Measurements from ENCODE around the gene ITGAL. TPM values are rescaled to one million over a fixed set of nuclear protein-coding genes. Genes with fewer than 3 reads are reported as not detected.
A peak's percentile ranks its signal among the peaks of the same experiment; 100 is the strongest.
"Not testable (repeated sequence)": the region's sequence is repeated elsewhere in the genome, so short reads cannot be mapped to it uniquely, and the experiment has no call there.

The ITGAL gene
- total RNA-seq, 4 donors from 2014 or later = 1.5 to 20.2 (median 6.3) TPM

DNA sequence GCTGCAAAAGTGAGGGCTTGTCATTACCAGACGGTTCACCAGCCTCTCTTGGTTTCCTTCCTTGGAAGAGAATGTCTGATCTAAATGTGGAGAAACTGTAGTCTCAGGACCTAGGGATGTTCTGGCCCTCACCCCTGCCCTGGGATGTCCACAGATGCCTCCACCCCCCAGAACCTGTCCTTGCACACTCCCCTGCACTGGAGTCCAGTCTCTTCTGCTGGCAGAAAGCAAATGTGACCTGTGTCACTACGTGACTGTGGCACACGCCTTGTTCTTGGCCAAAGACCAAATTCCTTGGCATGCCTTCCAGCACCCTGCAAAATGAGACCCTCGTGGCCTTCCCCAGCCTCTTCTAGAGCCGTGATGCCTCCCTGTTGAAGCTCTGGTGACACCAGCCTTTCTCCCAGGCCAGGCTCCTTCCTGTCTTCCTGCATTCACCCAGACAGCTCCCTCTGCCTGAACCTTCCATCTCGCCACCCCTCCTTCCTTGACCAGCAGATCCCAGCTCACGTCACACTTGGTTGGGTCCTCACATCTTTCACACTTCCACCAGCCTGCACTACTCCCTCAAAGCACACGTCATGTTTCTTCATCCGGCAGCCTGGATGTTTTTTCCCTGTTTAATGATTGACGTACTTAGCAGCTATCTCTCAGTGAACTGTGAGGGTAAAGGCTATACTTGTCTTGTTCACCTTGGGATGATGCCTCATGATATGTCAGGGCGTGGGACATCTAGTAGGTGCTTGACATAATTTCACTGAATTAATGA lies 49.5 kb downstream of the ITGAL start:
- TF ChIP-seq, protein P1, sequence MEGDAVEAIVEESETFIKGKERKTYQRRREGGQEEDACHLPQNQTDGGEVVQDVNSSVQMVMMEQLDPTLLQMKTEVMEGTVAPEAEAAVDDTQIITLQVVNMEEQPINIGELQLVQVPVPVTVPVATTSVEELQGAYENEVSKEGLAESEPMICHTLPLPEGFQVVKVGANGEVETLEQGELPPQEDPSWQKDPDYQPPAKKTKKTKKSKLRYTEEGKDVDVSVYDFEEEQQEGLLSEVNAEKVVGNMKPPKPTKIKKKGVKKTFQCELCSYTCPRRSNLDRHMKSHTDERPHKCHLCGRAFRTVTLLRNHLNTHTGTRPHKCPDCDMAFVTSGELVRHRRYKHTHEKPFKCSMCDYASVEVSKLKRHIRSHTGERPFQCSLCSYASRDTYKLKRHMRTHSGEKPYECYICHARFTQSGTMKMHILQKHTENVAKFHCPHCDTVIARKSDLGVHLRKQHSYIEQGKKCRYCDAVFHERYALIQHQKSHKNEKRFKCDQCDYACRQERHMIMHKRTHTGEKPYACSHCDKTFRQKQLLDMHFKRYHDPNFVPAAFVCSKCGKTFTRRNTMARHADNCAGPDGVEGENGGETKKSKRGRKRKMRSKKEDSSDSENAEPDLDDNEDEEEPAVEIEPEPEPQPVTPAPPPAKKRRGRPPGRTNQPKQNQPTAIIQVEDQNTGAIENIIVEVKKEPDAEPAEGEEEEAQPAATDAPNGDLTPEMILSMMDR (IDR thresholded peaks at IDR 0.05) = no peak
- DNase-seq (ENCODE audit: low spot score) = no peak
- ATAC-seq (ENCODE audit: low FRiP score) = no peak

DNA sequence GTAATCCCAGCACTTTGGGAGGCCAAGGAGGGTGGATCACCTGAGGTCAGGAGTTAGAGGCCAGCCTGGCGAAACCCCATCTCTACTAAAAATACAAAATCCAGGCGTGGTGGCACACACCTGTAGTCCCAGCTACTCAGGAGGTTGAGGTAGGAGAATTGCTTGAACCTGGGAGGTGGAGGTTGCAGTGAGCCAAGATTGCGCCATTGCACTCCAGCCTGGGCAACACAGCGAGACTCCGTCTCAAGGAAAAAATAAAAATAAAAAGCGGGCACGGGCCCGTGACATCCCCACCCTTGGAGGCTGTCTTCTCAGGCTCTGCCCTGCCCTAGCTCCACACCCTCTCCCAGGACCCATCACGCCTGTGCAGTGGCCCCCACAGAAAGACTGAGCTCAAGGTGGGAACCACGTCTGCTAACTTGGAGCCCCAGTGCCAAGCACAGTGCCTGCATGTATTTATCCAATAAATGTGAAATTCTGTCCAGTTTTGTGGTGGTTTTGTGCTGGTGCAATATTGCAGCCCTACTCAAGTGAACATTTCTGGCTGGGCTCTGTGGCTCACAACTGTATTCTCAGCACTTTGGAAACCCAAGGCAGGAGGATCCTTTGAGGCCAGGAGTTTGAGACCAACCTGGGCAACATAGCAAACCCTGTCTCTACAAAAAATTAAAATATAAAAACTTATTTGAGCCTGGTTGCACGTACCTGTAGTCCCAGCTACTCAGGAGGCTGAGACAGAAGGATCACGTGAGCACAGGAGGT lies 50.3 kb downstream of the ITGAL start:
- ATAC-seq (ENCODE audit: low FRiP score) = not testable (repeated sequence)

DNA sequence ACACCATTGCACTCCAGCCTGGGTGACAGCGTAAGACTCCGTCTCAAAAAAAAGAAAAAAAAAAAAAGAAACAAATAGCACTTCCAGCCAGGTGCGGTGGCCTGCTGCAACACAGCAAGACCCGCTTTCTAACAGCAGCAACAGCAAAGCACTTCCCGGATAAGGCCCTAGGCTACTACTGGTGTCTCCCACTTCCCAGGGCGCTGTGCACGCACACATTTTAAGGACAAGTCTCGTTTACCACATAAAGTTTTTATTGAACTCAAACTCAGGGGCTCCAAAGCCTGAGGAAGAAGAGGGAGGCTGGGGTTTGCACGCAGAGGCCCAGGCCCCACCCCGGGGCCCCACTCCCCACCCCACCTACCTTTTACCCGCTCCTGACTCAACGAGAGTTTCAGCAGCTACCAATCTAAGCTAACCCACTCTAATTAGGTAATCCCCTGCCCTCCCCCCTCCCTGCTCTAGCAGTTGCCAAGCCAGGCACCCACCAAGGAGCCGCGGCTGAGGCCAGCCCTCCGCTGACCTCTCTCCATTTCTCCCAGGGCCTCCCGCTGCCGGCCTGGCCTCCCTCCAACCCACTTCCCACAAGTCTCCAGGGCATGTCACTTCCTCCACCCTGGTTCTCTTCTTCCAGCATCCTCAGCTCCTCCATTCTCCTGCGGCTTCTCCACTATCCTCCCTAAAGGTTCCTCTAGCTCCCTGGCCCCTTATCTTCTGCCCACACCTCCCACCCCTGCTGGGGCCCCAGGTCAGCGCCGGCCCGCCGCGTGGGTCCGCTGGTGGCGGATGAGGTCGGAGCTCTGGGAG lies 51.4 kb downstream of the ITGAL start:
- DNase-seq (ENCODE audit: low spot score) (no peak), ATAC-seq (ENCODE audit: low FRiP score) (no peak)
- TF ChIP-seq, protein P1 (IDR thresholded peaks at IDR 0.05) = no peak

More for the DNA sequence above, 50.3 kb downstream of the ITGAL start:
- not testable (repeated sequence) for DNase-seq (ENCODE audit: low spot score)

DNA sequence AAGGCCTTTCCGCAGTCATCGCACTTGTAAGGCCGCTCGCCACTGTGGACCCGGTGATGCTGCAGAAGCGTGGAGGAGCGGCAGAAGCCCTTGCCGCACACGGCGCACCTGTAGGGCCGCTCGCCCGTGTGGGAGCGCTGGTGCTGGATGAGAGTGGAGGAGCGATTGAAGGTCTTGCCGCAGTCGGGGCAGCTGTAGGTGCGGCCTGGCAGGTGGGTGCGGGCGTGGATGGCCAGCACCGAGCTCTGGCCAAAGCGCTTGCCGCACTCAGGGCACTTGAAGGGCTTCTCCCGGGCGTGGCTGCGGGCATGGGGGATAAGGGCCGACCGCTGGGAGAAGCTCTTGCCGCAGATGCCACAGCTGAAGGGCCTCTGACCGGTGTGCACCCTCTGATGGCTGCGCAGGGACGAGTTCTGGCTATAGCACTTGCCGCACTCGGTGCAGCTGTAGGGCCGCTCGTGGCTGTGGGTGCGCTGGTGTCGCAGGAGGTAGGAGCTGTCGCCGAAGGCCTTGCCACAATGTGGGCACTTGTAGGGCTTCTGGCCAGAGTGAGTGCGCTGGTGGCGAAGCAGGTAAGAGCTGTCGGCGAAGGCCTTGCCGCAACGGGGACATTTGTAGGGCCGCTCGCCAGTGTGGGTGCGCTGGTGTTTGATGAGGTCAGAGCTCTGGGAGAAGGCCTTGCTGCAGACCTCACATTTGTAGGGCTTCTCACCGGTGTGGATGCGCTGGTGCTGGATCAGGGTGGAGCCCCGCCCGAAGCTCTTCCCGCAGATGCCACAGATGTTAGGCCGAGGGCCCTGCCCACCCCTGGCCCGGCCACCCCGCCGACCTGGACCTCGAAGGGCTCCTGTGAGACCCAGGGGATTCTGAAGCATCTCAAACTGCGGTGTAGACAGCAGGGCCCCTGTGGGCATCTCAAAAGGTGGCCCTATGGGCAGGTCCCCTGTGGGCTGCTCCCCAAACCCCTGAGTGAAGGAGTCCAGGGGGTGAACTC lies 52.3 kb downstream of the ITGAL start:
- DNase-seq (ENCODE audit: low spot score) (no peak), ATAC-seq (ENCODE audit: low FRiP score) (no peak)
- TF ChIP-seq, protein P1 (IDR thresholded peaks at IDR 0.05) = no peak

DNA sequence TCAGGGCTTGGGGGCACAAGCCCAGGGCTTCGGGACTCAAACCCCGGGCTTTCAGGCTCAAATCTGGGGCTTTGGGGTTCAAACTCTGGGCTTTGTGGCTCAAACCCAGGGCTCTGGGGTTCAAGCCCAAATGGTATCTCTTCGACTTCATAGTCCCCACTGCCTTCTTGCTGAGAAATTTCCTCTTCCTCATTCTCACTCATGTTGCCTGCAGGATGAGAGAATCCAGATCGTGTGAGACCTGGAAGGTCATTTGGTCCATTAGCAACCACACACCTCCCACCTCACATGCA lies 53.2 kb downstream of the ITGAL start:
- DNase-seq (ENCODE audit: low spot score) (no peak), ATAC-seq (ENCODE audit: low FRiP score) (no peak)
- TF ChIP-seq, protein P1 (IDR thresholded peaks at IDR 0.05) = no peak

DNA sequence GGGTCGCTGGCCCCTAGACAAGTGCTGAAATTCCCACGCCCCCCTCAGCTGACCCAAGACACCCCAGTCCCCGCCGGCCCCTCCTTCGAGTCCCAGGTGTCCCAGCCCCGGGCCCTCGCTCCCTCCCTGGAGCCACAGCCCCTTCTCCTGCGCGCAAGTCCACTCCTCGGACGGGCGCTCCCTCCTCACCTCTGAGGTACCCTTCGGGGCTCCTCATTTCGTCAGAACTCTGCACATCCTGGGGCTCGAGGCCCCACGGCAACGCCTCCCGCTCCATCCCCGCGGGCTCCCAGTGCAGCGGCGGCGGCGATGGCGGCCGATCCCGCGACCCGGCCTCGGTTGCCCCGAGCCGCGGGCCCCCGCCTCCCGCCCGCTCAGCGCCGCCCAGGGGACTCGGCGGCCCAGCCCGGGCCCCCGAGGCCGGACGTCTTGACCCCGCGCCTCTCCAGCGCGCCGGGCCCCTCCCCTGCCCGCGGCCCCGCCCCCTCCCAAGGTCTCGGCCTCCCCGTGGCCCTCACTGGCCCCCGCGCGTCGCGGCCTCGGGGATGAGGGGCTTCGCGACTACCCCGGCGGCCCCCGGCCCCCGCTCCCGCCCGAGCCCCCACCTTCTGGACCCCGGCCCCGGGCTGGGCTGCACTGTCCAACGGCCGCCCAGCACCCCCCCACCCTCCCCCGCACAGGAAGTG lies 53.7 kb downstream of the ITGAL start, which contains the start of gene ZNF768:
Gene ZNF768 (minus strand): TSS at position 430 of the 686 bp plus-strand sequence. CDS start 153 bp downstream, at position 277.
- DNase-seq (ENCODE audit: low spot score) = no peak
- ATAC-seq (ENCODE audit: low FRiP score) = peak; percentile 59
- TF ChIP-seq, protein P1 (IDR thresholded peaks at IDR 0.05) = no peak
